HK-2 (cell line): ENCODE measurements around the gene HOXA5.

Source experiments
- DNase-seq: peaks from one replicate; pipeline ENCODE4 v3.0.0-alpha.2; 2018; ENCODE audit not compliant: unreplicated experiment

Gene HOXA5

GRCh38 chr7:27171637-27172314 lies 28.3 kb upstream of the HOXA5 start:
- DNase-seq, result peak; percentile 59

GRCh38 chr7:27171325-27171636 lies 27.8 kb upstream of the HOXA5 start:
- DNase-seq, result peak; percentile 68

- DNase-seq, result no peak
Observed at GRCh38 chr7:27170426-27171324, 27.2 kb upstream of the HOXA5 start.

- DNase-seq, result peak; percentile 79
Observed at GRCh38 chr7:27169658-27170425, 26.4 kb upstream of the HOXA5 start.

GRCh38 chr7:27168265-27168947 lies 24.9 kb upstream of the HOXA5 start:
- DNase-seq, result peak; percentile 74

GRCh38 chr7:27167916-27168264 lies 24.4 kb upstream of the HOXA5 start:
- DNase-seq, result no peak

- peak; percentile 83 for DNase-seq
Observed at GRCh38 chr7:27166531-27167505, 23.3 kb upstream of the HOXA5 start.

GRCh38 chr7:27165996-27166530 lies 22.6 kb upstream of the HOXA5 start:
- peak; percentile 56 for DNase-seq

GRCh38 chr7:27165089-27165995 lies 21.9 kb upstream of the HOXA5 start, which contains the start of gene HOXA9:
Gene HOXA9, minus strand, starts transcription at chr7:27165537. Its CDS starts 80 bp downstream, at chr7:27165457.
- peak; percentile 86 for DNase-seq

- DNase-seq, result peak; percentile 56
Observed at GRCh38 chr7:27164367-27165088, 21.0 kb upstream of the HOXA5 start.

- DNase-seq, result no peak
Observed at GRCh38 chr7:27164045-27164366, 20.5 kb upstream of the HOXA5 start.

- DNase-seq, result no peak
Observed at GRCh38 chr7:27163288-27164044, 20.0 kb upstream of the HOXA5 start.

- no peak for DNase-seq
Observed at GRCh38 chr7:27162561-27163287, 19.2 kb upstream of the HOXA5 start.

- no peak for DNase-seq
Observed at GRCh38 chr7:27161721-27162560, 18.5 kb upstream of the HOXA5 start.

- peak; percentile 76 for DNase-seq
Observed at GRCh38 chr7:27161214-27161720, 17.8 kb upstream of the HOXA5 start.

GRCh38 chr7:27160546-27161213 lies 17.2 kb upstream of the HOXA5 start:
- peak; percentile 94 for DNase-seq
